GM11168 (cell line): ENCODE results near the gene SEMA6D.

Experiments used
- in situ Hi-C: fragments of 300-500 bp; cut with MboI; formaldehyde crosslinking; loops from one replicate; pipeline ENCODE4 v1.12.0; 2022; ENCODE audit warnings: low sequenced_read_pairs; ENCODE audit not compliant: unreplicated experiment

The SEMA6D gene, protein sequence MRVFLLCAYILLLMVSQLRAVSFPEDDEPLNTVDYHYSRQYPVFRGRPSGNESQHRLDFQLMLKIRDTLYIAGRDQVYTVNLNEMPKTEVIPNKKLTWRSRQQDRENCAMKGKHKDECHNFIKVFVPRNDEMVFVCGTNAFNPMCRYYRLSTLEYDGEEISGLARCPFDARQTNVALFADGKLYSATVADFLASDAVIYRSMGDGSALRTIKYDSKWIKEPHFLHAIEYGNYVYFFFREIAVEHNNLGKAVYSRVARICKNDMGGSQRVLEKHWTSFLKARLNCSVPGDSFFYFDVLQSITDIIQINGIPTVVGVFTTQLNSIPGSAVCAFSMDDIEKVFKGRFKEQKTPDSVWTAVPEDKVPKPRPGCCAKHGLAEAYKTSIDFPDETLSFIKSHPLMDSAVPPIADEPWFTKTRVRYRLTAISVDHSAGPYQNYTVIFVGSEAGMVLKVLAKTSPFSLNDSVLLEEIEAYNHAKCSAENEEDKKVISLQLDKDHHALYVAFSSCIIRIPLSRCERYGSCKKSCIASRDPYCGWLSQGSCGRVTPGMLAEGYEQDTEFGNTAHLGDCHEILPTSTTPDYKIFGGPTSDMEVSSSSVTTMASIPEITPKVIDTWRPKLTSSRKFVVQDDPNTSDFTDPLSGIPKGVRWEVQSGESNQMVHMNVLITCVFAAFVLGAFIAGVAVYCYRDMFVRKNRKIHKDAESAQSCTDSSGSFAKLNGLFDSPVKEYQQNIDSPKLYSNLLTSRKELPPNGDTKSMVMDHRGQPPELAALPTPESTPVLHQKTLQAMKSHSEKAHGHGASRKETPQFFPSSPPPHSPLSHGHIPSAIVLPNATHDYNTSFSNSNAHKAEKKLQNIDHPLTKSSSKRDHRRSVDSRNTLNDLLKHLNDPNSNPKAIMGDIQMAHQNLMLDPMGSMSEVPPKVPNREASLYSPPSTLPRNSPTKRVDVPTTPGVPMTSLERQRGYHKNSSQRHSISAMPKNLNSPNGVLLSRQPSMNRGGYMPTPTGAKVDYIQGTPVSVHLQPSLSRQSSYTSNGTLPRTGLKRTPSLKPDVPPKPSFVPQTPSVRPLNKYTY

DNA sequence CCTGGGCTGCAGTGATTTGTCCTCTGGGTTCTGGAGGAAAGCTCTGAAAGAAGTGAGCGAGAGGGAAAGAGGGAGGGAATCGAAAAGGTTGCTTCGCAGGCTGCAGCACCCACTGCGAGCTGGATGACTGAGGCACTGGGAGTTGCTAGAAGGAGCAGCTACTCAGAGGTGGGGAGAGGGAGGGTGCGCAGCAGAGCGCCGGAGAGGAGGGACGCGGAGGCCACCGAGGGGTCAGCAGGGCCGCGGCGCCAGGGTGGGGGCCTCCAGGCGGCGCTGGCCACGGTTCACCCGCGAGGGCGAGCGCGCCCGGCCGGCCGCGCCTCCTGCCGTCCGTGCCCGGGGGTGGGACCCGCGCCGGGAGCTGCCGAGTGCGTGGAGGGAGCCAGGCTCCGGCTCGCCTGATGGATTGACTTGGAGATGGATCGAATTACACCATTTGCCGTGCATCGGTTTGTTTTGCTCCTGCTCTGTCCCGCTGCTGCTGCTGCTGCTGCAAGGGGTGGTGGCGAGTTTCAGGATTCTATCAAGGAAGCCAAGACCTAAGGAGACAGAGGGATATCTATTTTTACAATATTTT lies at the start of gene SEMA6D:
Gene SEMA6D, plus strand, starts transcription at position 470 of the 577 bp plus-strand sequence. CDS start 42,294 bp downstream, outside the sequence.
- in situ Hi-C loops, result loop anchor here (10.0 kb wide), 1 partner anchor 368 kb away; no protein-coding TSS in a partner anchor

DNA sequence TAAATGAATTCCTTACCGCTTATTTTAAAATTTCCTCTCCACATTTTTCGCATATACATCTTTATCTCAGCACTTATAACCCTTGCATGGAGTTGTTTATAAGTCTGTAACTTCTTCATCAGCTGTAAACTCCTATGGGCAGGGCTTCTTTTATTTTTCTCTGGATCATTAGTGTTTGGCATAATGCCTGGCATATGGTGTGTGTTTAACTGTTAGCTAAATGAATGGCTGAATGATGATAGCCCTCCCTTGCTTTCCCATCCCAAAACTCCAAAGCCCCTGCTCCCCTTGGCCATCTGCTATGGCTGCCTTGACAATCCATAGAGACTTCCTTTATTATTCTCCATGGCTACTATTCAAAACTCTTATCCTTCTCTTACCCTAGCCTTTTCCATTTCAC lies 48.1 kb upstream of the SEMA6D start:
- in situ Hi-C loops, result no loop called here

DNA sequence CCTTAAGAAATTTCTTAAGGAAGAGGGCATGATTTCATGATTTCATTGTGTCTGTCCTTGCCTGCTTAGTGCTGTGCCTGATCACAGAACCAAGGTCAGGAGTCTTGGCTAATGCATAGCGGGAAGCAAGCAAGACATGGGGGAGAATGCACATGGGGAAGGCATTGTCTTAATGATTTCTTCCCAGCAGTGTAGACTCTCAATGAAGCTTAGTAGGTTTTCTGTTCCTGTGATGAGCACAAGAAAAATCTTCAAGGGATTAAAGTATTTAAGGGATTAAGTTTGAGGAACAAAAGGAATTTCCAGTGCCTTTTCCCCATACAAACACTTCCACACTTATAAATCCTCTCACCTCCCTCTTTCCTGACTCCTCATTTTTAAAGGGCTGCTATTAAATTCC lies 46.9 kb upstream of the SEMA6D start:
- in situ Hi-C loops, result no loop called here

DNA sequence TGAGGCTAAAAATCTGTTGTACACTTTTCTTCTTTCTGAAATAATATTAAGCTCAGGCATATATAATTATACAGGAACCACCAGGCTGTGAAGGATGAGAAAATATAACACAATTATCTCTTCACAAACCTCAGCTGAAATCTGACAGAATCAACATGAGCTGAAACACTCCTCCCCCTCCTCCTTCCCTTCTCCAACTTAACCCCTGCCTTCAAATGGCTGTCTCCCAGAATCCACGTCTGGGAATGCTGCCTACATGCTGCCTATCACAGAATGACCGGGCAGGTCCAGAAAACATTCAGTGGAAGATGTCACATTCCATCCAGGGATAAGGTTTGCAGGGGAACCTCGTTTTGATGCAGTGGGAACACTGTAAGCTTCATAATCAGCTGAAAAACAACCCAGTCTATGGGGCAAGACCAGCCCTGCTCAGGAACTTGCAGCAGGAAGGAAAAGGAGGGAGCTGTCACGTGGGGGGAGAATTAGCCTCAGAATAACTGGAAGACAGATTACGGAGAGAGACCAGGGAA lies 44.0 kb upstream of the SEMA6D start:
- in situ Hi-C loops, result no loop called here

DNA sequence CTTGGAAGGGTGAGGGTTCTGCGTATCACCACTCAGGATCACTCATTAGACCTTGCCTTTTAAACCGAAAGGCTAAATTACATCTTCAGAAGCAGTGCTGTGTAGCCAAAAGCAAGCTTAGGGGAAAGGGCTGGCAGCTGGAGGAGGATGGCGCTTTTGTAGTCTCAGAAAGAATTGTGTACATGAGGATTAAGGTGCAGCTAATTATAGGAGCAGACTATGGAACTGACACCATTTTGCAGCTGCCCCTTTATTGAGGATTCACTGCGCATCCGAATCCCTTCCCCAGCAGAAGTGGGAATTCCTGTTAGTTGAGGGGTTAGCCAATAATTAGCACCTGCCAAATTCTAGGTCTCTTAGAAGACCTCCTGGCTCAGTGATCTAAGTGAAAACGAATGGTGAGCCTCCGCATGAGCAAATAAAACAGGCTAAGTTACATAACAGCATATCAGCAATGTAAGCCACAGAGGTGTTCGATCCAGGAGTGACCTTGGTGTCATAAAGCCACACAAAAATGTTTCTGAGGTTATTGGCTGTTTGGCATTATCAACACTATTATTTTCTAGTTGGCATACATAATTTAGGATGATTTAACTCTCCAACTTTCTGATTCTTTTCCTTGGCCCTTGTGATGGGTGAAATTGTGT lies 42.6 kb upstream of the SEMA6D start:
- in situ Hi-C loops, result no loop called here

DNA sequence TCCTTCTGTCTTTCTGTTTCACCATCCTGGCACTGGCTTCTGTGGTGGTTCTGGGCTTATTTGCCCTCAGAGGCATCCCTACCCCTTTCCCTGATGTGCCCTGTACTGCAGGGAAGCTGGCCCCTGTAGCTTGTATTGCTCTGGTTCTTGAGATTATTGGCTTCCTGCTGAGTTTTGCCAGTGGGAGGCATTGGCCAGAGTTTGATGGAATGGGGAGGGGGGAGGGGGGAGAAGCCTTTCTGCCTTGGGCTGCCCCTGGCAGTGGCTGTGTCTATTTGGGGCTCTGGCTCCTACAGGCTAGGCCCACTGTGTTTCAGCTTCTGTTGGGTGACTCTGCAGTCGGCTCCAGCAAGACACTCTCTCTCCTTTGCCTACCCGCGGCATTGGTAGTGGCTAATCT lies 41.6 kb upstream of the SEMA6D start:
- in situ Hi-C loops, result no loop called here

DNA sequence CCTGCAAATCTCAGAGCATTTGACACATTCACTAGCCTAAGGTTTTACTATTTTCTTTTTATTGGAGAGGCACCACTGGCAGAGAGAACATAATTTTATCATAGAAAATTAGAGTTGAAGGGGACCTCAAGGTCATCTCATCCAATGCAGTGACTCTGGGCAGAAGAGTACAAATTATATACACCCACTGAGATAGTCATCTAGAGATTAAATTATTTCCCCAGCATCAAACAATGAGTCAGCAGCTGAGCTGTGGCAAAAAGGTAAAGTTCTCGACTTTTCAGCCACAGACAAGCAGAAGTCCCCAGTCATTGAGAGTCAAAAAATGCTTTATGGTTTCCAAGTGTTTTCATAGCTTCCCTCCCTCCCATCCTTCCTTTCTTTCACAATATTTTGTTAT lies 39.3 kb upstream of the SEMA6D start:
- in situ Hi-C loops, result no loop called here

DNA sequence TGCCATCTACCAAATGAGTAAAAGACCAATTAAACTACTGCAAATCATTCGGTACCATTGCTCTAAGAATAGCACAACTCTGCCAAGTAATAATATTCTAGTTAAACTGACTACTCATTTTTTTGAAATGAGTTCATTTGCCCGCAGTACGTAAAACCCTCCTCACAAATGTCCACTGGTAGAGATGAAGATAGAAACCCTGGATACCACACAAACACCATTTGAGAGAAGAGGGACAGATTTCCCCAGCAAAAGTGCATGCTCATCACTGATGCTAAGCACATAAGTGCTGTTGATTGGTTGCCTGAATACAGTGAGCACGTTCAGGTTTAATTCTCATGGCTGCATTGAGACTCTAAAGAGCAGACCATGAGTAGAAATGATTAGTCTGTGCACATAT lies 34.6 kb upstream of the SEMA6D start:
- in situ Hi-C loops, result no loop called here

DNA sequence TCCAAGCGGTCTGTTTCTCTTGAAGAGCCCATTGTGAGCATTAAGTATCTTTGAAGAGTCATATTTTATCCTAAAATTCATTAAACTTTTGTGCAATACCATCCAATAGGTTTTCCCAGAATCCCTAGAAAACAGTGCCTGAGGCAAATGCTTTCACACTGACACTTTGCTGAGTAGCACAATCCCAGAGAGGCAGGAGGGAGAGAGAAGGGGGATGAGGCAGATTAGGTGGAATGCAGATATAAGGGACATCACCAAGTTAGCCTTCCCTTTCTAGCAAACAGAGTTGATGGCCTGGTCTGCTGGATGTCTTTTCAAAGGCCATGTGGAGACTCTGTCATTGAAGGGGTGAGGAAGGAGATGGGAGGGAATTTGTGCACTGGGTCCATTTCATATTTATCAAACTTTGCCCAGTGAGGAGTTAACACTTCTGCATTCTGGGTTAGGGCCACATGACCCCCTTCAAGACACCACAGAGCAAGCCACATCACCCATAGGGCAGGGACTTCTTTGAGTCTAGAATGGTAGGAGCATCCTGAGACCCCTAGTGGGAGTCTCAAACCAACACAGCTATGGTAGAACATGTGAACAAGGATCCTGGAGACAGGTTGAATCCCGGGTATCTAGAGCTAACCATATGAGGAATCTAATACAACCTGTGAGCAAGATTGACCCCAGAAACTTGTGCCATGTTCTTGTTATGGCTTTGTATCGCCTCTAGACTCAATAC lies 32.0 kb upstream of the SEMA6D start:
- in situ Hi-C loops, result no loop called here

DNA sequence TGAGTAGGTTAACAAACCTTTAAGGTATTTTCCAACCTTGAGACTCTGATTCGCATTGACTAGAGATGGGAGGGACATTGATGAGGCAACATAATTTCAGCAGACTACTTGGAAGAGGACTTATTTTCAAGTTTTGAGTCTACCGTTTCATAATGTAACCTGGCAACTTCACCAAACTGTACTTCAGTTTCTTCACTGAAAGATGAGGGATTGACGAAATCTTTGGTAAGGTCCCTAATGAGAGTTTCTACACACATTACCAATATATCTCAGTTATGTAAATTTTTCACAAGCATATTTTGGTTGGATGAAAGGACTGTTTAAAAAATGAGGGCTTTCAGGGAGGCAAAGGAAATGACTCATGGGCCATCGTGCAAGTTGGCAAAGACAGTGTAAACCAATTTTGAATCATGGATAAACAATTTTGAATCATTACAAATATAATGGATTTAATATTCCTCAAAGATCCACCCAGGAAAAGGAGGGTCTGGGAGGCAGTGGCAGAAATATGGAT lies 28.7 kb upstream of the SEMA6D start:
- in situ Hi-C loops, result no loop called here

DNA sequence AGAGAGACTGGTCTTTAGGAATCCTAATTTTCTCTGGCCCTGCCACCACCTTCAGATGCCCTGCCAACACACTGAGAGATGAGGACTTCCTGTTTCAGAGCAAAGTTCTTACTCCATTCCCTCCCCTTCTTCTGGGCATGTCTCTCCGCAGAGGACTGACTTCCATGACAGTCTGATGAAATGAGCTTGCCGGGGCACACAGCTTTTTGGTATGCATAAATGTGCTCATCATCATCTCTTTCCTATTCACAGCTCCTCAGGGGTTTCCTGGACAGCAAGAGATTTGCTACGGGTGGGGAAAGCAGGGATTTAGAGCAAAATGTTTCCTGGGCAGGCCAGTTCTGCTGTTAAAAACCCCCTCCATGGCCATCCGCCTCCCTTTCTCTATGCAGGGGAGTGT lies 27.6 kb upstream of the SEMA6D start:
- in situ Hi-C loops, result no loop called here

DNA sequence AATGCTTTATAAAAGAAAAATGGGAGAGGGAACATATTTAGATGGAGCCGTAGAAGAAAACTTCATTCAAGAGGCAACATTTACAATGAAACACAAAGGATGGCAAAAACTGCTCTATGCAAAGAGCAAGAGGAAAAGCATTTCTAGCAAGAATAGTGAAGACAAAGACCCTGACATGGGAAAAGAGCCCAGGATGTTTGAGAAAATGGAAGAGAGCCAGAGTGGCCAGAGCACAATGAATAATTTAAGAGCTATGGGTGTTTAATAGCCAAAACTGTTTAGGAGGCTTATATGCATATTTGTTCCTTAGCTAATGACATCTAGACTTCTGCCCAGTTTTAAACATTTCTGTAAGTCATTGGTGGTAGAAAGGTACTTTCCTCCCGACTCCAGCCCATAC lies 25.4 kb upstream of the SEMA6D start:
- in situ Hi-C loops, result no loop called here

DNA sequence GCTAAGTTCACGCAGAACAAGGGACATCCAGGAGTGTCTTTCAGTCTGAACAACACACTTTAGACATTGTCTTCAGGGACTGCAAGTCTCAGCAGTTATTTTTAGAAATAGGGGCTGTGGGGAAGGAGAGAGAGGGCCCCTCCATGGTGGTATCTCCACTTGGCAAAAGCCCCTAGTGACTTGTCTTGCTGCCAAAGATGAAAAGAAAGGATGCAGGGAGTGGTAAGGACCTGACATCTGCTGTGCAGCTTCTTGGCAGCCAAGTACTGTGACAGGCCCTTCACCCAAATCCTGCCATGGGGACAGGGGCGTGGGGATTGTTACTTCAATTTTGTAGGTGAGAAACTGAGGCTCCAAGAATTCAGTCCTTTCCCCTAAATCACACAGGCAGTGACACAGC lies 21.0 kb upstream of the SEMA6D start:
- in situ Hi-C loops, result no loop called here

DNA sequence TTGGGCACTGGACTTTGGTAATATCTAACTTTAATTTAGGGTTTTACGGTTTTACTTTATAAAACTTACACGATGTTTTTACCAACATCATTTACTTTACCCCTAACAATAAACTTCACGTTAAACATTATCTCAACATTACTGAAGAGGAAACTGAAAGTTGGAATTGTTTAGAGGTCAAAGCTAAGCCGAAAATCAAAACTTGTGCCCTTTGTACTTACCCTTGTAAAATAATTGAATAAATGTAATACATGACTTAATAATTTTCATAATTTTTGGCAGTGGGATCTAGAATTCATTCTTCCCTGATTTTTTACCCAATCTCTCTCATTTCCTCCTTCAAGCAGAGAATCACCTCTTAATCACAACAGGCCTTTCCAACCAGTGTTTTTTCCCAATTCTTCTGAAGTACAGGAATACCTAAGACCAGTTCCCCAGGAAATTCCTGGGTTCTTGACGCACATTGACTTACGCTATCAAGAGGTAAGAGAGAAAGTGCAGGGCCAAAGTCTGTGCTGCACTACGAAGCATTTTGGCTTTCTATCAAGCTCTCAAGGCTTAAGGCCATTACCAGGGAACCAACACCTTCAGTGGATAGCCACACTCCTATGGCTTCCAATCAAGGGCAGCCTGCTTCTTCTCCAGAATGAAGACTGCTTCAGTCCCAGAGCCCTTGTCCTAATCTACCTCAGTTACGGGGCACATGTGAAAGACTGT lies 11.9 kb upstream of the SEMA6D start:
- in situ Hi-C loops, result no loop called here

DNA sequence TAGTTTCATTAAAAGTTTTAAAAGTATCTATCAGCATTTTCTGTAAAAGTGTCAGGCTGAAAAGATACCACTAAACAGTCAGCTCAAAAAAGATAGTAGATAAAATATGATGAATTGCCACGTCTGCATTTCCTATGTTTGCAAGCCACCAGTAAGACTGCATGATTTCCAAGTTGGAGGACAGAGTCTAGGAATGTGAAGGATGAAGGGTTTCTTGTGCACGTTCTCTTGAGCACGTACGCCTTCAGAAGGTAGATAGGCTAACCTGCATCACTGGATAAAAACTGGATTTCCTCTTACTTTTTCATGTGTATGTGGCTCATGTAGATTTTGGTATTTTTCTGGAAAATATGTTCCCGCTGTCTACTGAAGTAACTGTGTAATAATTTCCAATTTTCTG lies 9.9 kb upstream of the SEMA6D start:
- in situ Hi-C loops, result no loop called here

DNA sequence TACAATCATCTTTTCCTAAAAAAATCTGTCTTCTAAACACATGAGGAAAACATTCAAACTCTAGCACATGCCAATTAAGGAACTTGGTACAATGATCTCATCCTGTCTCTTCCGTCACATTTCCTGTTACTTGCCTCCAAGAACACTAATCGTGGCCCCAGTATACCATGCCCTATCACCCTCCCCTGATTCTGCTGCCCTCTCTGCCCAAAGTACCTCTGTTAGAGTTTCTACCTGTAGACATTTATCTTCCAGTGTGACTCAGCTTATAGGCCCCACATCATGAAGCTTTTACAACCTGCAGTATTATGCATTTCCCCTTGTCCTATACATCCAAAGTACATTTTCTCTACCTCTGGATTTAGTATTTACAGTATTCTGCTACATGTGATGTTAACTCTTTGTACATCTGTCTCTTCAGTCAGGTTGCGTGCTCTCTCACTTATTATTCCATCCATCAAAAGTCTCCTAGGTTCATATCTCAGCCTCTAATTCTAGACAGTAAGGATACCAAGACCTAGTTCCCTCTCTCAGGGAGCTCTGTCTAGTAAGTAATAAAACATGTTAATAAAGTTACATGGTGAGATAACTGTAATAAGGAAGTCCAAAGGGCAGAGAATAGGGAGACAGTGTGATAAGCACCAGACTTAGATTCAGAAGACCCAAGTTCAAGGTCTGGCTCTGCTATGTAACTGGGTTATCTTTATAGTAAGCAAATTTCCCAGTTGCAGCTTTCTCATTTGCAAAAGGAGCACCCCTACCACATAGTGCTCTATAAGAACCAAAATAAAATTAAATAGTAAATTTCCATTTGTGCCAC lies 8.9 kb upstream of the SEMA6D start:
- in situ Hi-C loops, result no loop called here

DNA sequence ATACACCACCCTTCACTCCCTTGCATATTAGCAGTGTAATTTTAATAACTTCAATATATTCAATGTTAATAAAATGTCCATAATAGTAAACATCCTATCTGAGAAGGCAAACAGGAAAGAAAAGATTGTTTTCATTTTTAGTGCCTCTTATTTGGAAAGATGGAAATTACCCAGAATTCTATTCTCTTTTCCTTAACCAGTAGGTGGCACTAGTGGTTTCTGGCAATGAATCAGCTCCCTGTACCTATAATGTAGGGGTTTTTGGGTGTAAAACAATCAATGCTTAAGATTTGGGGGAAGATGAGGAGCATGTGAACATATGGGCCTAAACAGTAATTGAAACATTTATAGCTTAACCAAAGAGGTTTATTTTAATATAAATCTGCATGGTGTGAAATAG lies 5.7 kb upstream of the SEMA6D start:
- in situ Hi-C loops, result loop anchor here (10.0 kb wide), 1 partner anchor 373 kb away; no protein-coding TSS in a partner anchor
